Adrenal gland (tissue), 5 donors: Measurements from ENCODE around the gene NPR3.

Experiments used
- POLR2A ChIP-seq, 2 donors: fragments of 450-650 bp; IDR thresholded peaks; one replicate each; pipeline ENCODE4 v1.6.1; 2017; ENCODE audit warnings: antibody characterized with exemption in 2 of 2, mild to moderate bottlenecking in 2 of 2, moderate library complexity in 1 of 2
- TF ChIP-seq, protein P1 (sequence below), 6 experiments: fragments of 450-650 bp in 4 of 6; fragments of 200-600 bp in 2 of 6; sonication (generic) in 1 of 6; IDR thresholded peaks; 1 replicate in 5 of 6; 2 replicates in 1 of 6; pipeline versions ENCODE4 v1.5.1 to v1.8.0; 2016 to 2021; ENCODE audit warnings: antibody characterized with exemption in 6 of 6, mild to moderate bottlenecking in 2 of 6, moderate library complexity in 1 of 6
- donor health status: DM: no; HTN: no; CAD: no.

DNA sequence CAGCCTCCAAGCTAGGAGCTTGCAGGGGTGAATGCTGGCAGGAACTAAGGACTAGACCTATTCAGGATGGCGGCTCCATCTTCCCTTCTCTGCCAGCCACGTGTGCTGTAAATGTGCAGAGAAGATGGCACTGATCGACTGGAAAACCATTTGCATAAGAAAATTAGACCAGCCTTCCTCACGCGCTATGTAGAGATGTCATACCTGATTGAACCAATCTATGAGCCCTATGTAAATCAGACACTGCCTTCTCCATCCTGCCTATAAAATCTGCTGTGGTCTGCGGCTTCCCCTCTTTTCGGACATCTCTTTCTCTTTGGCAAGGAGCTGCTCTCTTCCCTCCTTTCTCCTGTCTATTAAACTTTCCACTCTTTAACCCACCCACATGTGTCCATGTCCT, 91.6 kb downstream of the NPR3 start:
- TF ChIP-seq, protein P1, sequence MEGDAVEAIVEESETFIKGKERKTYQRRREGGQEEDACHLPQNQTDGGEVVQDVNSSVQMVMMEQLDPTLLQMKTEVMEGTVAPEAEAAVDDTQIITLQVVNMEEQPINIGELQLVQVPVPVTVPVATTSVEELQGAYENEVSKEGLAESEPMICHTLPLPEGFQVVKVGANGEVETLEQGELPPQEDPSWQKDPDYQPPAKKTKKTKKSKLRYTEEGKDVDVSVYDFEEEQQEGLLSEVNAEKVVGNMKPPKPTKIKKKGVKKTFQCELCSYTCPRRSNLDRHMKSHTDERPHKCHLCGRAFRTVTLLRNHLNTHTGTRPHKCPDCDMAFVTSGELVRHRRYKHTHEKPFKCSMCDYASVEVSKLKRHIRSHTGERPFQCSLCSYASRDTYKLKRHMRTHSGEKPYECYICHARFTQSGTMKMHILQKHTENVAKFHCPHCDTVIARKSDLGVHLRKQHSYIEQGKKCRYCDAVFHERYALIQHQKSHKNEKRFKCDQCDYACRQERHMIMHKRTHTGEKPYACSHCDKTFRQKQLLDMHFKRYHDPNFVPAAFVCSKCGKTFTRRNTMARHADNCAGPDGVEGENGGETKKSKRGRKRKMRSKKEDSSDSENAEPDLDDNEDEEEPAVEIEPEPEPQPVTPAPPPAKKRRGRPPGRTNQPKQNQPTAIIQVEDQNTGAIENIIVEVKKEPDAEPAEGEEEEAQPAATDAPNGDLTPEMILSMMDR (IDR thresholded peaks at IDR 0.05): no peak
- no peak for TF ChIP-seq POLR2A (IDR thresholded peaks at IDR 0.05)
